HG03135 (cell line): ENCODE measurements around the gene PLCG1.
"Not testable (repeated sequence)": the region's sequence is repeated elsewhere in the genome, so short reads cannot be mapped to it uniquely, and the experiment has no call there.

Source experiments
- ATAC-seq: cut with Tn5 transposase; IDR thresholded peaks from one replicate; pipeline ENCODE4 v1.9.1; 2021; ENCODE audit warnings: mild to moderate bottlenecking, moderate library complexity; ENCODE audit not compliant: unreplicated experiment

PLCG1 gene

DNA sequence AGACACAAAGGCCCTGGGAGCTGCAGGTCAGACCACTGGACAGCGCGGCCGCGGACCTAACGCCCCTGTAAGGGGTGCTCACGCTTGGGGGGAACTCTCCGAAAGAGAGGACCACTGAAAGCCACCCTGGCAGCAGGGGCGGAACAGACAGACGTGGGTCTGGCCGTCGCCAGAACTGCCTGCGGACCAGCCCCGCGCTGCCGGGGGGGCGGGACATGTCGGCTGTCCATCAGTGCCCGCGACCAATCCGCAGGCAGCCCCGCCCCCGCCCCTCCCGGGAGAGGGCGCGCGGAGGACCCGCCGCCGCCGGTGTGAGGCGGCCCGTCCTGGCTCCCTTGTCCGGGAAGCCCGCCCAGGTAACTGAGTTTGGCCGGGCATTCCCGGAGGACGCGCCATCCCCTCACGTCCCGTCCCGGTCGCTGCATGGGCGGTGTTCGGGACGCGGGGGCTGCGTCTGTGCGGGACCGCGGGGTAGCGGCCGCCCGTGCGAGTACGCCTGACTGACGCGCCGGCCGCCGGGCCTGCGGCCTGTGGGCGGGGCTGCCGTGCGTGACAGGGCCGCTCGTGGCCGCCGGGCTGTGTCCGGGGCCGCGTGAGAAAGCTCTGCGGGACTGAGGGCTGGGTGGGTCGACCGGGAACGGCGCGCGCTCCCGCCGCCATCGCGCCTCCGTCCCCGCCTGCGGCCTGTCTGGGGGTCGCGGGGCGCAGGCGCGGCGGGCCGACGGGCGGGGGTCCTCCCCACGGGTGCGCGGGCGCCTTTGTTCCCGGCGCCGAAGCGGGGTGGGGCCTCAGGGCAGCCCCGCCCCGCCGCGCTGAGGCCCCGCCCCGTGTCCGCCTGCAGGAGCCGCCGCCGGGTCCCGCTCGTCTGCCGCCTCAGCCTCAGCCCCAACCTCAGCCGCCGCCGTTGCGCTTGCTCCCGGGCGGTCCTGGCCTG is at the start of gene PLCG1:
TSS of gene PLCG1 (plus strand) at position 864 of the 934 bp plus-strand sequence. CDS start 99 bp downstream, outside the sequence.
- ATAC-seq: peak; percentile 59

DNA sequence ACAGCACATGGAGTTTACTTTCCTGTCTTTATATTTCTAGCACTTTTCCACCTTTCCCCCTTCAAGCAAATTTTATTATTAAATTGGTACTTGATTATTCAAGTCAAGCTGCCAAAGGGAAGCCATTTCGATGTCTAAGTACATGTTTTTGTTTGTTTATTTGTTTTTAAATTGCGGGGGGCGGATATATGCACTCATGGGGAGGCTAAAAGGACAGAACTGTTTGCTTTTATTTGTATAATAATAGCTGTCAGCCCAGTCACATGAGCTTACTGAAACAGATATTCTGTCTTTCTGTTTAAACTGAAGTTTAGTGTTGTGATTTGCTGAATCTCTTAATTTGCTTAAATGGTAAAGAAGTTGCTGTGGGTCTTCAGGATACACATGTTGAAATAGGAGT is 49.6 kb upstream of the PLCG1 start:
- no peak for ATAC-seq

DNA sequence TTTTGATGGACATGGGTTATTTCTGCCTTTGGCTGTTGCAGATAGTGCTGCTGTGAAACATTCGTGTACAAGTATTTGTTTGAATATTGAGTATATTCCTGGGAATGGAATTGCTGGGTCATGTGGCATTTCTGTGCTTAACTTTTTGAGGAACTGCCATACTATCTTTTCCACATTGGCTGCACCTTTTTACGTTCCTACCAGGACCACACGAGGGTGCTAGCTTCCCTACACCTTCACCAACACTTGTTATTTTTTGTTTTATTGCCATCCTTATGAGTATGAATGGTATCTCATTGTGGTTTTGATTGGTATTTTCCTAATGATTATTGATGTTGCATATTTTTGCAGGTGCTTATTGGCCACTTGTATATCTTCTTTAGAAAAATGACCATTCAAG is 47.8 kb upstream of the PLCG1 start:
- no peak for ATAC-seq

DNA sequence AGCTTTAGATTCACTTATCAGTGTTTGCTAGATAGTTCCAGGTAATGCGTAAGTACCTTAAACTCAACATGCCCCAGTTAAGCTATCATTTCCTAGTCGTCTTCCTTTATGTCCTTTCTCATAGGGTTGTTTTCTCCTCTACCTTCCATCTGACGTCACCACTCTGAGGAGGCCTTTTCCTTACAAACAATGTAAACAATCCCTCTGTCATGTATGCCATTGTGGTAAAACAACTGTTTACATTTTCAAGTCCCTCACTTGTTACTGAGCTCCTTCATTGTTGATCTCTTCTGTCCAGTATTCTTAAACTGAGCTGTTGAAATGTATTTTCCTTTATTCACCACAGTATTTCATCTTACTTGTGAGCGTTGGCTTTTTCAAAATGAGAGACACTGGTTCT is 45.4 kb upstream of the PLCG1 start:
- ATAC-seq: no peak

DNA sequence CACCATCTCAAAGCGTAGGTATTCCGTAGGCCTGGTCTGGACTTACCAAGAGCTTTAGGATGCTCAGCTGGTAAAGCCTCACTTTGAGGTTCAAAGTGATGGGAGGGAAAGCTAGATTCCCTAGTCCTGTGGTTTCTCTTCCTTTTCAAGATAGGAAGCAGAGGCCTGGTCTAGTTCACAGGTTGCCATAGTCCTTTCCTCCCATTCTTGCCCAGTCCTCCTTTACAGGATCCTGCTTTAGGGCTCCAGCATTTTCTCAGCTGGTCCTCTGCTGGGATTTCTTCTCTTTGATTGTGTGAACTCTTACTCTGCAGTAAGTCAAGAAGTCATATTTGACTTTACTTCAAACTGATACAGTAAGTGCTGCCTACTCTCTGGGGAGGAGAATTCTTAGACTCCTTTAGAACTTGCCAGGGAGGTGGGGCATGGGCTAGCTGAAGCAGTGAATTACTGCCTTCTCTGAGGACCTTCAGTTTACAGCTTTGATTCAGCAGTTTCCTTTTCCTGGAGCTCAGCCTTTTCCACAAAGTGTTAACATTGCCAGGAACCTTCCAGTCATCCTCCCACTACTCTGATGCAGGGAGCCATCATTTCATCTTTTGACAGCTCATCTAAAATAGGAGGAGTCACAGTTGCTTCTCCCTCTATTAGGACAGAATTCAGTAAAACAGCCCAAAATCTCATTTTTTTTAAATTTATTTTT is 42.8 kb upstream of the PLCG1 start:
- no peak for ATAC-seq

DNA sequence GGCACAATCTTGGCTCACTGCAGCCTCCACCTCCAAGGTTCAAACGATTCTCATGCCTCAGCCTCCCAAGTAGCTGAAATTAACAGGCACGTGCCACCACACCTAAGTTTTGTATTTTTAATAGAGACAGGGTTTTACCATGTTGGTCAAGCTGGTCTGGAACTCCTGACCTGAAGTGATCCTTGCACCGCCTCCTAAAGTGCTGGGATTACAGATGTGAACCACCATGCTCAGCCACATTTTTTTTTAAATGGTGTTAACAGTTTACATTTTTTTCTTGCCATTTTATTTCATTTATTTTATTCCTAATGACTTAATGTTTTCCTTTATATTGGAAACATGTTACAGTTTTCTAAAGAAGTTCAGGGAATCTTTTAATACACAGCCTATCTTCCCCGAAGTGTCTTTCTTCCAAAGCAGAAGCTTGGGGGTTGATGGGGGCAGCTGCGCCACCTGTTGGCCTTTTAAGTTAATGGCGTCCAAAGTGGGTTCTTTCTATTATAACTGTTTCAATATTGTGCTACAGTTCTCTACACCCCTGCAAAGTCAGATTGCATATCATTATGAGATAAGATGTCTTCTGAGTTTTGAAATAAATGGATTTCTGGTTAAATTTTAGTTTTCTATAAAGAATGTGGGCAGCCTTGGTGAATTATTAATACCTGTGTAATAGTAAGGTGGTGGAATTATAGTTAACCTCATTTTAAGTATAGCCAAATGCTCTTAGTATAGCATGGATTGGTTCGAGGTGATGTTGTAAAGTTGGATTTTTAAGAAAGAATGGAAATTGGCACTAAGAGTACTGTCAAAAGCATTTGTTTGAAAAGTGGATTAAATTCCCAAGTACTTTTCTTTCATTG is 42.0 kb upstream of the PLCG1 start:
- no peak for ATAC-seq

DNA sequence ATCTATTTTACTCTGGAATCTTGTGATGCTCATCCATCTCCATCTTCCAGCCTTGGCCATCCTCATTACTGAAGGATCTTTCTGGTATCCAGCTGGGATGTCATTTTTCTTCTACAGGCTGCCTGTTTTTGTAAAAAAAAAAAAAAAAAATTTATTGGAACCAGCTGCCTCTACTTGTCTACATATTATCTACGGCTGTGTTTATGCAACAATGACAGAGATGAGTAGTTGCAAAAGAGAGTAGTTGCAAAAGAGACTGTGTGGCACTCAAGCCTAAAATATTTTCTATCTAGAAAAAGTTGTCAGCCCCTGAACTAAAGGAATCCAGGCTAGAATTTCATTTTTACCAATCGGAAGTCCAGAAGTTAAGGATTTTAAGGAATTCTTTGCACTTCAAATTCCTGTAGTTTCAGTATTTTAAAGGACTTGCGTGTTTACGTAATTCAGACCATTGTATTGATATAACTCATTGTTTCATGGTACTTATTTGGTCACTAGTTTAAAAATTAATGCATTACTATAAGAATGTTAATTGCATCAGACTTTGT is 38.6 kb upstream of the PLCG1 start:
- no peak for ATAC-seq

DNA sequence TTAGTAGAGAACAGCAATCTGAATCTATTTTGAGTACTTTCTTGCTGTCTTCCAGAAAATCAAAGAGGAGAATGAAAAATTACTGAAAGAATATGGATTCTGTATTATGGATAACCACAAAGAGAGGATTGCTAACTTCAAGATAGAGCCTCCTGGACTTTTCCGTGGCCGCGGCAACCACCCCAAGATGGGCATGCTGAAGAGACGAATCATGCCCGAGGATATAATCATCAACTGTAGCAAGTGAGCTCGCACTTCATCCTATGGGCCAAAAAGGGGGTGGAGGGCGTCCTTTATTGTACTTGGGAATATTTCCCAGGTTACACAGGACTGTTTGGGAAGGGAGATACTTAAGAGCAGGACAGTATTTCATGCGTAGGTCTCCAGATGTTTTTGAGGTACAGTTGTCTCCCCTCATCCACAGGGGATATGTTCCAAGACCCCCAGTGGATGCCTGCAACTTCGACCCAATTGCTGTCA is 37.3 kb upstream of the PLCG1 start:
- ATAC-seq: no peak

DNA sequence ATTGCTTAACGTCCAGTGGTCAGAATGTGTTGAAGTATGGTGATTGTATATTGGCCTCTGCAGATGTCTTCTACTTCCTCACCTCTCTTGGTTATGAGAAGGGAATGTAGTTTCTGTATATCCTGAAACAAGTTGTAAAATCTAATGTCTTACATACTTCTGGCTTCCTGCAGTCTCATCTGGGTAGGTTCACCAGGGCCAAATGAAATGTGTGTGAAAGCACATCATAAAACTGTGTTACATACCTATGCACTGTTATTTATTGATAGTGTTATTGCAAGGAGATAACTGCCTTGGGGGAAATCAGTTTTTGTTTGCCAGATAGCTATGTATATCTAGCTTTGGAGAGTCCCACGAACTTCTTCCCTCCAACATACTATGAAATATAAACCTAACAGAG is 35.7 kb upstream of the PLCG1 start:
- no peak for ATAC-seq

DNA sequence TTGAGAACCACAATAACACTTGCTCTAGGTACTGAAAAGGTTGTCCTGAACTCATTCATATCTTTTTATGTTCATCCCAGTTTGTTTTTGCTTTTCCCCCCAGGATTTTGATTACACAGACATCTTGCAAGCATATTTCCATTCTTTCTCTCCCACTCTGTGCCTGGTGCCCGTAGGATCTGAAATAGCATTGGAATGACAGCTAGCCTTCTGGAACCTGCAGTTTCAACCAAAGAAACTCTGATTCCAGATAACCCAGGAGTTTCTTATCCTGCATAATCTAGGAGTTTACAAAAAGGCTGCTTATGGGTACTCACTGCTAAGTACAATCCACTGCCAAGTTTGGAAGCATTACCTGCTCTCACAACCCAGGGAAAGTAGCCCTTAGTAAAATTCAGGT is 28.8 kb upstream of the PLCG1 start:
- no peak for ATAC-seq

DNA sequence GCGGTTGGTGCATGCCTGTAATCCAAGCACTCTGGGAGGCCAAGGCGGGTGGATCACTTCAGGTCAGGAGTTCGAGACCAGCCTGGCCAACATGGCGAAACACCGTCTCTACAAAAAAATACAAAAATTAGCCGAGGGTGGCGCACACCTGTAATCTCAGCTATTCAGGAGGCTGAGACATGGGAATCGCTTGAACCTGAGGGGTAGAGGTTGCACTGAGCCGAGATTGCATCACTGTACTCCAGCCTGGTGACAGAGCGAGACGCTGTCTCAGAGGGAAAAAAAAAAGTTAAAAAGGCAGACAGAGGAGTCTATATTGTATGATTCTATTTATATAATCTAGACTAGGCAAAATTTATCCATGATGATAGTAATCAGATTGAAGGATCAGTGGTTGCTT is 27.3 kb upstream of the PLCG1 start:
- no peak for ATAC-seq

DNA sequence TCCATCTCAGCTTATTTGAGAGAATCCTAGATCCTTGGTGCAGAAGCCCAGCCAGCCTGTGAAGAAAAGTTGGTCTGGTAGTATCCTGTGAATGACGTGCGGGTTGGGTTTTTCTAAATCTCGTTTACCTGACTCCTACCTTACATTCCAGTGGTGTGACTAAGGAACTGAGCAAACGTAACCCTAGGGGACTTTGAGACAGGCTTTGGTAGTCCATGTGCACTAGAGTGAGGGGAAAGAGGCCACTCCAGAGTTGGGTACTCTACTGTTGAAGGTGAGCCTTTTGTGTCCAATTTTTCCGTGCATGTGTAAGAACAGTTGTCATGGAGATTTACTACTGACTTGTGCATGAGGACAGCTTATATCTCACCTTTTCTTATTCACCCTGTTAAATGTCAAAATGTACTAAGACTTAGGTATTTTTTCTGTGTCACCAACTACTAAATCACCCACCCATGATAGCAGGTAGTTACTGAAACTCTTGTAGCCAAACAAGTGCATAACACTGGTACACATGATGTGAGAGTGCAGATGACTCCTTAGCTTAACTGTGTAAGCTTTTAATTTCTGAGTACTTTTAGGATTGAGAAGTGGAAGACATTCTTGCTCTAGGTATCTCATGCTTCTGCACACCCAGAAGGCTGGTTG is 26.3 kb upstream of the PLCG1 start:
- ATAC-seq: no peak

DNA sequence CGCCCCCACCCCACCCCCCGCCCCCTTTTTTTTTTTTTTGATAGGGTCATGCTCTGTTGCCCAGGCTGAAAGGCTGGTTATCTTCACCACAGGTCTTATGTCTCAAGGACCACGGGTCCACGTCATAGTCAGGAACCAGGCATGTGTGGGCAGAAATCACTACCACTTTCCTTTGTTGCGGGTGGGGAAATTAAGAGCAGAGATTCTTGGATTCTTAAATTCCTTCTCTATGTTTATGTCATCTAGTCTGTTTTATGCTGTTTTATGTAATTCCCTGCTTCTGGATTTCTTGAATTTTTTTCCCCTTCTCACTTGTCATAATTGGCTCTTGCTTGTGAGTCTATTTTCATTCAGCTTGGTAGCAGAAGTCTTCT is 25.8 kb upstream of the PLCG1 start:
- no peak for ATAC-seq

DNA sequence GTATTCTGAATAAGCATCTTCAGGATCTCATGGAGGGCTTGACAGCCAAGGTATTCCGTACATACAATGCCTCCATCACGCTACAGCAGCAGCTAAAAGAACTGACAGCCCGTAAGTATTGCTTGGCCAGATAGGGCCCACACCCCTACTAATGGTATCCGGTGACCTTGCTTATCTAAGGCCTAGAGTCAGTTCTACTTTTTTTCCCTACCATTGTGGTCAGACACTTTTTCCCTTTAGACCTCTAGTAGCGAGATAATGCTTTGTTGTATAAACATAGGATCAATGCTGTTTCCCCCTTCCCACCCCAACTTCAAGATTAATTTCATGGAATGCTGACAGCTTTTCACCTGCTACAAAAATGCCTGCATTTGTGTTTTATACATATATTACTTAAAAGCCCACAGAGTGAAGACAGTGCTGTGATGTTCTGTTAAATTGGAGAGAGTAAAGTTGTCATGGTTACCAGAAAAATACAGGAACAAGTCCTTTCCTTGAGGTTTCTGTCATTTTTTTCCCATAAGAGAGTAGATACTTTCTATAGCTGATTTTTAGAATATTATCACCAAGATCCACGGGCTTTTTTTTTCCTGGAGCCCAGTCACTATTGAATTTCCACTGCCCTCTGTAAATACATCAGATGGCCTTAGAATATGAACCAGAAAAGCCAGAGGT is 20.9 kb upstream of the PLCG1 start:
- no peak for ATAC-seq

DNA sequence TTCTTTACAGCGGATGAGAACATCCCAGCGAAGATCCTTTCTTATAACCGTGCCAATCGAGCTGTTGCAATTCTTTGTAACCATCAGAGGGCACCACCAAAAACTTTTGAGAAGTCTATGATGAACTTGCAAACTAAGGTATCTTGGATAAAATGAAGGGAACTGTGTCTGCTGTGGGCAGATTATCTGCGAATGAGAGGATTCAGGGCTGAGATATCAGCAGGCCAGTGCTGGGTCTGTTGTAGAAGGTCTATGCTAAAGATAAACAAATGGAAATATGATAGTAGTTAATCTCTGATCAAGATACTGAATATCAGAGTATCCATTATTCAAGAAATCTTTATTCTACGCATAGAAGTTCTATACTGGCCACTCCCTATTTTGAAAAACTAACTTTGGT is 19.2 kb upstream of the PLCG1 start:
- not testable (repeated sequence) for ATAC-seq

DNA sequence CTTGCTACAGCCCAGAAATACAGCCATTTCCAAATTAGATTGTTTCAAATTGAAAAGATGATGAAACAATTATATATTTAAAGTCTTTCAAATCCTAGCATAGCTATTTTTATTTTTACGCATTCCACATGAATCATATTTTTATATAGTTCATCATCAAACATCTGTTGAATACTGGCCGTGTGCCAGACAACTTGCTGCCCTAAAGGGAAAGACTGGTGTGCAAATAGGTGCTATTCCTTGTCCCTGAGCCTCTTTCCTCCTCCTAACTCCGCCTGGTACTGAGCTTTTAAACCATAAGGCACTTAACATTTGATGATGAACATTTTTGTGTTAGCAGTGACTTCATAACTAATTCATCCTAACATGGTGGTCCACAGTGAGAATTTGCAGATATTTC is 18.7 kb upstream of the PLCG1 start:
- no peak for ATAC-seq

DNA sequence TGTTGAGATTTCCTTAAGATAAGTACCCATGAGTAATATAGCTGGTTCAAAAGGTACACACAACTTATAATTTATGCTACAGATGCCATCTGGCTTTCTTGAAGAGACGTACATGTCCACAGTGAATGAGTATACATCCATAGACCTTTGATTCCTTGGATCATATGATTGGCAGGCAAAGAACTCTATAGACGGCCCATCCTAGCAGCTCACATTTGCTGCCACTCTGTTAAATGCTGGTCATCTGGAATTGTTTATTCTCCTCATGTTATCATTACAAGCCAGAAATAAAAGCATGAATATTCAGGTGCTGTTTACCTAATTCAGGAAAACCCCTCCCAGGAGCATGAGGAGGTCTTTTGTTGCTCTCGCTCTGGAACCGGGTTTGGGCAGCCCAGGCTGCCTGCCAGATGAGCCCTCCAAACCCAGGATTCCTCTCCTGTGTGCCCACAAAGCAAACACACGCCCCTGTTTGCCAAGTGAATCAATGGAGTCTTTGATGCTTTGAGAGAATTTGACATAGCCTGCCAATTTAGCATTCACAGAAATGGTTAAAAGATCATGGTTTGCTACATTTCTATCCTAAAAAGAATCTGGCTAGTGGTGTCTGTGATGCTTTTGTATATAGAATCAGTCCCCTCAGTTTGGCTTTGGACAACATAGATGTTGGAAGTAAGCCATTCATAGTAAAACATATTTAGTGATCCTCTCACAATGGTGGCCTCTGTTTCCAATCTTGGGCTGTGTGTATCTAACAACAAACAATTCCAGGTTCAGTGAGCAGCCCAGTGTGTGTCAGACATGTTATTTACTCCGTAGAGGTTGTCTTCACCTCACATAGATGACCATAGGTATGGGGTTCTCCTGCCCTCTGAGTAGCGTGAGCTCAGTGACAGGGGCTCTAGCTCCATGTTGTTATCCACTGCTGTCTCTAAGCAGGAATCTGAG is 17.5 kb upstream of the PLCG1 start:
- no peak for ATAC-seq

DNA sequence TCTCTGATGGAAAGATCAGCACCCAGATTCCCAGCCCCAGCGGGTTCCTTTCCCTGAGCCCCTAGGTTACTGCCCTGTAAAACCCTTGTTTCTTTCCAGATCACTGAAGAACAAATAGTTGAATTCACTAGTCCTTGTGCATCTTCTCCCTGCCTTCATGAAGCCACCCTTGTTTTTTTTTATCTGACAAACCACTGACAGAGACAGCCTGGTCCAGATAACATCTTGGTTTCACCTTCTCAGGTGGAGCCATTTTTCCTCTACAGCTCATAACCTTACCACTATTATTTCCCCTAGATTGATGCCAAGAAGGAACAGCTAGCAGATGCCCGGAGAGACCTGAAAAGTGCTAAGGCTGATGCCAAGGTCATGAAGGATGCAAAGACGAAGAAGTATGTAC is 15.9 kb upstream of the PLCG1 start:
- no peak for ATAC-seq

DNA sequence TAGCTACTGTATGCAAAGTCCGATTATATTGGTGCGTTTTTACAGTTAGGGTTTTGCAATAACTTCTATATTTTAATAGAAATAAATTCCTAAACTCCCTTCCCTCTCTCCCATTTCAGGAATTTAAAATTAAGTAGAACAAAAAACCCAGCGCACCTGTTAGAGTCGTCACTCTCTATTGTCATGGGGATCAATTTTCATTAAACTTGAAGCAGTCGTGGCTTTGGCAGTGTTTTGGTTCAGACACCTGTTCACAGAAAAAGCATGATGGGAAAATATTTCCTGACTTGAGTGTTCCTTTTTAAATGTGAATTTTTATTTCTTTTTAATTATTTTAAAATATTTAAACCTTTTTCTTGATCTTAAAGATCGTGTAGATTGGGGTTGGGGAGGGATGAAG is 13.7 kb upstream of the PLCG1 start:
- no peak for ATAC-seq
